Stimulated activated CD4-positive, alpha-beta T cell treated with anti-CD3 and anti-CD28 coated beads, Interleukin-2, amount 100 ng/mL, for 48 hours (primary cell): Measurements from ENCODE around the gene NFATC2.

ENCODE experiments used
- DNase-seq, 2 donors: peaks; one replicate each; pipeline ENCODE4 v3.0.0-alpha.2; 2020

The NFATC2 gene

GRCh38 chr20:51513545-51513944 lies 29.0 kb downstream of the NFATC2 start:
- DNase-seq, result no peak

DNA sequence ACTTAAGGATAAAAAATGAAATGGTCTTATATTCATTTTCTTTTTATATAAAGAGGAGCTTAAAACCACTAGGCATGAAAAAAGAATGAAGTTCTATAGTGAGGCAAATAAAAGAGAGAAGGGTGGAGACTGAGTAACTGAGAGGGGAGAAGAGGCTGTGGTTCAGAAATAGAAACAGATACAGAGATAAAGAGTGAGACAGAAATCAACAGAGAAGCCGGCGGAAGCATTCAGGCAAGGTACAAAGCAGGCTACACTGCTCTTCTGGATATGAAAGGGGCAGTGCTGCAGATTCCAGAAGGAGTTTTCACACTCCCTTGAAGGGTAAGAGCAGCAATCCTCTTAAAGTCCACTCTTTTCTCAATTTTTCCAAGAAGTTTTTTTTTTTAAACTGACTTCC lies 29.9 kb downstream of the NFATC2 start:
- DNase-seq, result no peak

- DNase-seq, result no peak
These were observed 30.5 kb downstream of the NFATC2 start for GRCh38 chr20:51511861-51512619.

- no peak for DNase-seq
These were observed 31.4 kb downstream of the NFATC2 start for GRCh38 chr20:51510936-51511605.

- no peak for DNase-seq
These were observed 32.4 kb downstream of the NFATC2 start for GRCh38 chr20:51510169-51510568.

- no peak for DNase-seq
These were observed 33.3 kb downstream of the NFATC2 start for GRCh38 chr20:51509208-51509607.

- no peak for DNase-seq
These were observed 33.7 kb downstream of the NFATC2 start for GRCh38 chr20:51508780-51509179.

DNA sequence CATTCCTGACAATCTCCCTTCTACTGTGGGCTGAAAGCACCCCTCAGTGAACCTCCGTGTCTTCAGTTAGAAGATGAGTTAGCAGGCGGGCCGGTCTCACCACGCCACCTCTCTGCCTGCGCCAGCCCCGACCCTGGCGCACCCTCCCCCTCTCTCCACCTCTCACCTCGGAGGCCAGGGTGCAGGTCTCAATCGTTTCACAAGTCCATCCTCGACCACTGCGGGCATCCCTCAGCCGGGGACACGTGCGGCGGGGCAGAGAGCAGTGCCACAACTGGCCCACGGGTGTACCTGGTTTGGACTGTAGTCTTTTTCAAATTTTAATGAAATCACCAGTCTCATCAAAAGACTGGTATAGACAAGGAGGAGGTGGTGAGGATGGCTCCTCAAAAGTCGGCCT lies 34.4 kb downstream of the NFATC2 start:
- DNase-seq, result no peak

GRCh38 chr20:51507216-51508036 lies 35.1 kb downstream of the NFATC2 start:
- DNase-seq, result no peak

DNA sequence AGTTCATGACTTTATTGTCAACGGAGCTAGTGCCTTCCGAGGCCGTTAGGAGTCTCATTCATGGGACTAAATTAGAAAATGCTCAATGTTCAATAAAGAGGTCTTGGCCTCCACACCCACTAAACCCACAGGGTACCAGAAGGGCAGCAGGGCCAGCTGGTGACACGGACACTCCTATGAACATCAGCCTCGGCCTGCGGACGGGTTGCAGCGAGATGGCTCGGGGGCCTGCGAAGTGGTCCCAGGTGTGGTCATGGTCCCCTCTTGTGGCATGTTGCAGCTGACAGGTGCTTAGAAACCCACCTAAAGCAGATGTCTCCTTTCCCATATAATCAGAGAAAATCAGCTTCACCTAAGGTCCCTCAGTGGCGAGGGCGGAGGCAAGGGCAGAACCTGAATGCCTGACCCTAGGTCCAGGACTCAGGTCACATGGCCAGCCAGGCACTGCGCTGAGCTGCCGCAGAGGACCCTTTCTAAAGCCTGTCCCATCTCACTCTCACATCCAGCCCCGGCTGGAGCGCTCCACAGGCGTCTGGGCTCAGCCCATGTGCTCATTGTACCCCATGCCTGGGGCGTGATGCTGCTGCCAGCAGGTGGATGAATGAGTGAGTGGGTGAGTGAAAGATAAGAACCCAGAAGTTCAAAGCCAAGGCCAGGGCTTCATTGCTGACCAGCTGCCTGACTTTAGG lies 35.8 kb downstream of the NFATC2 start:
- no peak for DNase-seq

- DNase-seq, result no peak
These were observed 37.0 kb downstream of the NFATC2 start for GRCh38 chr20:51505566-51505965.

DNA sequence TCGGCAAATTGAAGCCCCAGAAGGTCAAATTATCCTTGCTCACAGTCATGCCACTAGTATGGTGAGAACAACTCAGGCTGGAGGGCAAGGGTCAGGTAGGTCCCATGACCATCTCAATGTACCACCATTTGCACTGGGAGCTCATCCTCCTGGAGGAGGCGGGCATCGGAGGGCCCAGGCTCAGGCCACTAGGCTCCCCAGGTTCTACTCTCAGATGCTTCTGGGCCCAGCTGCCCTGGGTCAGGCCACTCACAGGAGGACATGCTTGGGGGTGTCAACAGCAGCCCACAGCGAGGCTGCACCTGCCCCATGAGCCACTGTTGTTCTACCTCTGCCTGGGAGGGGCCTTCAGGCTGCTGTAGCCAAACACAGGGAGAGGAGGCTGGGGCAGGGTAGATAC lies 39.1 kb downstream of the NFATC2 start:
- no peak for DNase-seq

- no peak for DNase-seq
These were observed 41.6 kb downstream of the NFATC2 start for GRCh38 chr20:51500936-51501335.

- DNase-seq, result no peak
These were observed 42.2 kb downstream of the NFATC2 start for GRCh38 chr20:51500311-51500710.

- no peak for DNase-seq
These were observed 43.6 kb downstream of the NFATC2 start for GRCh38 chr20:51498765-51499540.

DNA sequence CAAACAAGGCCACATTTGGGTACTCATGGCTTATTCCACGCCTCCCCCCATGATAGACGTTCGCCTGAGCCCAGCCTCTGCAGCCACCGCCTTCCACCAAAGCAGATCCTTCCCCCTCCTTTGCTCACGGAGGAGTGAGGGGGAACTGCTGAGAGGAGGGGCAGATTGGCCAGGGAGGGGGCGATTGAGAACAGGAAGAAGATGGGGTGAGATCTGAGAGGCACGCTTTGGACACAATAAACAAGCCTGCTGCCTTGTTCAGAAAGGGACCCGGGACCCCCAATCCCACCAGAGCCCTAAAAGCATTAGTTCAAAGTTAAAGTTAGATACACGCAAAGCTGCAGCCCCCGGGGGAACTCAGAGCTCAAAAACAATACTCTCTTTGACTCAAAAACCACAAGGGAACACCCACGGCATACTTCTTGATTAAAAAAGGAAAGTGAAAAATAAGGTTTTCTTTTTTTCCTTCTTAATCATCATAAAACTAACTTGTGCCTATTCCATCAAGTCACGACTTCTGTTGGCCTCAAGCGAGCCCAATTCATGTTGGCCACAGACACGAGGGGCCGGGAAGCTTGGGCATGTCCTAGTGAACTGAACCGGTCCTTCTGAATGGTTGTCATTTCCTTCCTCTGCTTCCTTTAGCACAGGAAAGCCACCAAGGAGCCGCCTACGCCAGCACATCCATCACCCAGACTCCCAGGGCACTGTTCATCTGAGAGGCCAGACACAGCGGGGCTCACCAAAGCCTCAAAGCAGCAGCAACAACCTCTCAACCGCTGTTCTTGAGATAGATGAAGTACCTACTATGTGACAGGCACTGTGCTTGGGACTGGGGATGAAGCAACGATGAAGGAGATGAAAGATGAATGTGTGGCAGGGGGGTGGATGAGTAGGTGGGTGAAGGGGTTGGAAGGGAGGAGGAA lies 44.7 kb downstream of the NFATC2 start:
- peak; percentile 45 to 51 for DNase-seq

- no peak for DNase-seq
These were observed 45.6 kb downstream of the NFATC2 start for GRCh38 chr20:51496964-51497363.

- no peak for DNase-seq
These were observed 46.5 kb downstream of the NFATC2 start for GRCh38 chr20:51495921-51496545.

- no peak for DNase-seq
These were observed 47.2 kb downstream of the NFATC2 start for GRCh38 chr20:51495291-51495690.

DNA sequence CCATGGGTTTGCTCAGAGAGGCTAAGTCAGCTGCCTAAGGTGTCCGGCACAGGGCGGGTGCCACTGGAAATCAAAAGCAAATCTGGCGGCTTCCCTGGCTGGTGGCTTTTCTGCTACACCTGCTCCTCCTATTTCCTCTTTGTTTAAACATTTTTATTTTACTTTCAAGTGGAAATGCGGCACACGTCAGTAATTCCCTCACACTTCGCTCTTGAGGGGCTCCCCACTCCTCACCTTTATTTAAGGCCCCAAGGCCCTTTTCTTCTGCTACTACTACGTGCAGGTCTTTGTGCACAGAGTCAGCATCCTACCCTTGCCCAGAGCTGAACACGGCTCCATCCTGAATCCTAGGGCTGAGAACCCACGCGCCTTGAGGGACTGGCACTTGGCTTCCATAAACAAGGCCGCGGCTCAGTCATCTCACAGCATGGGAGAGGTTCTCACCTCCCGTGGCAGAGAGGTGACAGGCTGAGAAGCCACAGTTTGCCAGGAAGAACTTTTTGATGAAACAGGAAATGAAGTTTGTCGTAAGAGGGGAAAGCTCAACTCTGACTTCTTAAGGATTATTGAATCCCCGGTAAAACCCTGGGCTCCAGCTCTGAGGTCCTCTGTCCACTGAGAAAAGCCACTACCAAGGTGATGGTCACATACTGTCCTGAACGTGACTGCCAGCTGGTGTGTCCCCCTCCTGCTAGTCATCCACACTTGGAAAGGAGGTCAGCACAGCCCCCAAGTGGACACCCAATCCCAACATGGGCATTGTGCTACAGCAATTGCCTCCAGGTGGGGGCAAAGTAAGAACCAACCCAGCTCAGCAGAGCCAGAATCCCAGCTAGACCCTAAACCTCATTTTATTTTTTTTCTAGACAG lies 48.0 kb downstream of the NFATC2 start:
- DNase-seq, result peak in 1 of 2 donors; percentile 23
